Caki2 (cell line): Measurements from ENCODE around the gene ERI2. TPM values are rescaled to one million over a fixed set of nuclear protein-coding genes. Genes with fewer than 3 reads are reported as not detected.
"Not testable (repeated sequence)": the region's sequence is repeated elsewhere in the genome, so short reads cannot be mapped to it uniquely, and the experiment has no call there.

Source experiments
- DNase-seq: peaks from one replicate; pipeline ENCODE4 v3.0.0-alpha.2; 2015; ENCODE audit warnings: low read depth
- in situ Hi-C: cut with HindIII; loops from 2 replicates; pipeline ENCODE4 v1.10.0; 2016; ENCODE audit warnings: low sequenced_read_pairs, low pct_unique_long_range_greater_than_20kb, mixed read lengths
- total RNA-seq: library from RNA; depleted of rRNA; stranded (reverse); fragments of >200 nt; shearing (Covaris generic); gene quantifications from 2 replicates; pipeline ENCODE4 v1.2.3, GENCODE V29; 2014; ENCODE audit warnings: low replicate concordance

Gene ERI2
- total RNA-seq, 1 experiment from 2014 or later: 11.6 TPM

GRCh38 chr16:20781697-20782096 is 24.6 kb downstream of the ERI2 start:
- in situ Hi-C loops: no loop called here
- no peak for DNase-seq

- in situ Hi-C loops: no loop called here
Measured at GRCh38 chr16:20774703-20775362, 31.4 kb downstream of the ERI2 start.

GRCh38 chr16:20773679-20774078 is 32.6 kb downstream of the ERI2 start:
- in situ Hi-C loops: no loop called here
- no peak for DNase-seq

More at GRCh38 chr16:20774703-20775362, 31.4 kb downstream of the ERI2 start:
- DNase-seq: peak; percentile 38

GRCh38 chr16:20768818-20769217 is 37.5 kb downstream of the ERI2 start:
- in situ Hi-C loops: no loop called here

GRCh38 chr16:20768121-20768520 is 38.2 kb downstream of the ERI2 start:
- in situ Hi-C loops: no loop called here
- peak; percentile 40 for DNase-seq

More at GRCh38 chr16:20768818-20769217, 37.5 kb downstream of the ERI2 start:
- DNase-seq: no peak

- in situ Hi-C loops: no loop called here
- no peak for DNase-seq
Measured at GRCh38 chr16:20767577-20767976, 38.7 kb downstream of the ERI2 start.

GRCh38 chr16:20766294-20766693 is 40.0 kb downstream of the ERI2 start:
- no peak for DNase-seq
- in situ Hi-C loops: no loop called here

- in situ Hi-C loops: no loop called here
- DNase-seq: no peak
Measured at GRCh38 chr16:20765732-20766131, 40.5 kb downstream of the ERI2 start.

GRCh38 chr16:20764448-20764847 is 41.8 kb downstream of the ERI2 start:
- DNase-seq, in situ Hi-C loops: not testable (repeated sequence)

- peak; percentile 99 for DNase-seq
Measured at GRCh38 chr16:20763461-20764232, 42.6 kb downstream of the ERI2 start, which contains the start of gene ACSM3. ACSM3 (plus strand) TSS chr16:20764014; CDS start chr16:20770035, 6,021 bp downstream.

GRCh38 chr16:20762404-20763123 is 43.7 kb downstream of the ERI2 start:
- in situ Hi-C loops: no loop called here
- DNase-seq: no peak

More at GRCh38 chr16:20763461-20764232, 42.6 kb downstream of the ERI2 start, which contains the start of gene ACSM3:
- in situ Hi-C loops: no loop called here

GRCh38 chr16:20761175-20761574 is 45.1 kb downstream of the ERI2 start:
- in situ Hi-C loops: no loop called here
- DNase-seq: no peak

GRCh38 chr16:20760346-20760745 is 45.9 kb downstream of the ERI2 start:
- in situ Hi-C loops: no loop called here
- no peak for DNase-seq

- not testable (repeated sequence) for DNase-seq
Measured at GRCh38 chr16:20755799-20756198, 50.5 kb downstream of the ERI2 start.

GRCh38 chr16:20755238-20755637 is 51.0 kb downstream of the ERI2 start:
- no peak for DNase-seq
- in situ Hi-C loops: no loop called here

More at GRCh38 chr16:20755799-20756198, 50.5 kb downstream of the ERI2 start:
- in situ Hi-C loops: not testable (repeated sequence)

GRCh38 chr16:20753727-20754126 is 52.5 kb downstream of the ERI2 start:
- in situ Hi-C loops: no loop called here
- no peak for DNase-seq

GRCh38 chr16:20750558-20750957 is 55.7 kb downstream of the ERI2 start:
- no peak for DNase-seq

GRCh38 chr16:20749474-20749873 is 56.8 kb downstream of the ERI2 start:
- no peak for DNase-seq
- in situ Hi-C loops: no loop called here

More at GRCh38 chr16:20750558-20750957, 55.7 kb downstream of the ERI2 start:
- in situ Hi-C loops: no loop called here
